Measurements from ENCODE around the gene ZNF235.

The ZNF235 gene

GRCh38 chr19:44236384-44236783 lies 68.4 kb downstream of the ZNF235 start:
- Histone ChIP-seq H3K4me3 (ENCODE audit: severe bottlenecking) (no peak overlapping the region), H3K36me3 (ENCODE audit: low read depth) (peaks cover 48% of the 10 kb centered on the region), H3K27ac (ENCODE audit: poor library complexity, severe bottlenecking) (no peak overlapping the region), H3K9me3 (ENCODE audit: severe bottlenecking) (no peaks in the 10 kb centered on the region), H3K4me1 (ENCODE audit: insufficient read depth, poor library complexity, severe bottlenecking) (no peaks in the 10 kb centered on the region), H3K27me3 (ENCODE audit: insufficient read depth, poor library complexity, severe bottlenecking) (no peaks in the 10 kb centered on the region)
- TF ChIP-seq CTCF (IDR thresholded peaks at IDR 0.05; ENCODE audit: poor library complexity, severe bottlenecking), result no peak
- ATAC-seq (ENCODE audit: low read depth) (no peak), DNase-seq (ENCODE audit: low spot score) (no peak)
